CD14-positive monocyte (primary cell): ENCODE results near the gene ANP32A. TPM values are rescaled to one million over a fixed set of nuclear protein-coding genes. Genes with fewer than 3 reads are reported as not detected.

ENCODE experiments used
- DNase-seq, 3 donors: peaks; one replicate each; pipeline ENCODE4 v3.0.0-alpha.2; 2011 to 2022
- H2AFZ ChIP-seq: 2 replicates; pipeline ENCODE4 v1.6.0; 2012; ENCODE audit warnings: mild to moderate bottlenecking, low read depth, low read length, inconsistent platforms; ENCODE audit not compliant: insufficient read depth, poor library complexity, severe bottlenecking
- H3K27ac ChIP-seq, 2 donors: 1 replicate in 1 of 2; 2 replicates in 1 of 2; pipeline ENCODE4 v1.5.1; 2012 to 2013; ENCODE audit warnings: low read length in 2 of 2, control low read depth in 1 of 2, inconsistent platforms in 1 of 2, low read depth in 1 of 2, mild to moderate bottlenecking in 1 of 2
- H3K27me3 ChIP-seq, 2 donors: one replicate each; pipeline versions ENCODE4 v1.6.0 to v1.6.1; 2011 to 2013; ENCODE audit warnings: low read length in 2 of 2; ENCODE audit not compliant: control insufficient read depth in 2 of 2, insufficient read depth in 2 of 2
- H3K36me3 ChIP-seq, 2 donors: replicated peaks in 1 of 2; 1 replicate in 1 of 2; 2 replicates in 1 of 2; pipeline versions ENCODE4 v1.5.1 to v1.6.1; 2012 to 2013; ENCODE audit warnings: low read length in 2 of 2, control low read depth in 1 of 2, inconsistent platforms in 1 of 2, mild to moderate bottlenecking in 1 of 2; ENCODE audit not compliant: insufficient read depth in 2 of 2, control insufficient read depth in 1 of 2
- H3K4me1 ChIP-seq, 2 donors: 1 replicate in 1 of 2; 2 replicates in 1 of 2; pipeline versions ENCODE4 v1.5.1 to v1.6.1; 2012 to 2013; ENCODE audit warnings: low read length in 2 of 2, control low read depth in 1 of 2, inconsistent platforms in 1 of 2, mild to moderate bottlenecking in 1 of 2, moderate library complexity in 1 of 2; ENCODE audit not compliant: insufficient read depth in 2 of 2, control insufficient read depth in 1 of 2
- H3K4me2 ChIP-seq: replicated peaks from 2 replicates; pipeline ENCODE3; 2012; ENCODE audit warnings: low read length, moderate library complexity, mild to moderate bottlenecking; ENCODE audit not compliant: poor library complexity, severe bottlenecking; ENCODE audit errors: extremely low read depth
- H3K4me3 ChIP-seq, 3 experiments: fragments of 200-600 bp in 1 of 3; sonication (generic) in 1 of 3; replicated peaks in 1 of 3; 1 replicate in 2 of 3; 2 replicates in 1 of 3; pipeline ENCODE4 v1.5.1; 2011 to 2013; ENCODE audit warnings: low read length in 3 of 3, mild to moderate bottlenecking in 3 of 3, control low read depth in 2 of 3, low read depth in 2 of 3, inconsistent platforms in 1 of 3, moderate library complexity in 1 of 3
- H3K79me2 ChIP-seq: 2 replicates; pipeline ENCODE4 v1.6.0; 2012; ENCODE audit warnings: mild to moderate bottlenecking, control low read depth, inconsistent platforms, low read length, moderate library complexity; ENCODE audit not compliant: insufficient read depth
- H3K9ac ChIP-seq: 2 replicates; pipeline ENCODE4 v1.6.0; 2017; ENCODE audit warnings: low read length, mild to moderate bottlenecking; ENCODE audit not compliant: insufficient read depth, poor library complexity, severe bottlenecking
- H3K9me3 ChIP-seq, 2 donors: replicated peaks in 1 of 2; 1 replicate in 1 of 2; 2 replicates in 1 of 2; pipeline versions ENCODE4 v1.5.1 to v1.6.1; 2012 to 2013; ENCODE audit warnings: low read length in 2 of 2, control low read depth in 1 of 2; ENCODE audit not compliant: control insufficient read depth in 1 of 2, insufficient read depth in 1 of 2
- H4K20me1 ChIP-seq: 2 replicates; pipeline ENCODE4 v1.6.0; 2012; ENCODE audit warnings: mild to moderate bottlenecking, low read length, control low read depth, moderate library complexity; ENCODE audit not compliant: insufficient read depth
- H3K27ac Mint-ChIP-seq, 7 donors: one replicate each; pipeline ENCODE4 v1.8.0; 2020; ENCODE audit warnings: mild to moderate bottlenecking in 7 of 7, mixed read lengths in 7 of 7, moderate library complexity in 6 of 7, inconsistent platforms in 2 of 7
- H3K27me3 Mint-ChIP-seq, 3 donors: one replicate each; pipeline ENCODE4 v1.8.0; 2021 to 2022; ENCODE audit warnings: low read depth in 3 of 3, mild to moderate bottlenecking in 3 of 3, mixed read lengths in 3 of 3, moderate library complexity in 3 of 3, inconsistent platforms in 1 of 3
- H3K36me3 Mint-ChIP-seq, 2 donors: one replicate each; pipeline ENCODE4 v1.8.0; 2020; ENCODE audit warnings: mixed read lengths in 2 of 2, inconsistent platforms in 1 of 2, mild to moderate bottlenecking in 1 of 2
- H3K4me1 Mint-ChIP-seq: one replicate; pipeline ENCODE4 v1.8.0; 2020; ENCODE audit warnings: mild to moderate bottlenecking, mixed read lengths
- H3K4me3 Mint-ChIP-seq, 2 donors: one replicate each; pipeline ENCODE4 v1.8.0; 2020; ENCODE audit warnings: mild to moderate bottlenecking in 2 of 2, mixed read lengths in 2 of 2, moderate library complexity in 1 of 2
- H3K9me3 Mint-ChIP-seq, 7 donors: one replicate each; pipeline ENCODE4 v1.8.0; 2020 to 2022; ENCODE audit warnings: mixed read lengths in 7 of 7, mild to moderate bottlenecking in 6 of 7, moderate library complexity in 6 of 7, inconsistent platforms in 2 of 7
- CTCF ChIP-seq: fragments of 200-600 bp; IDR thresholded peaks from one replicate; pipeline ENCODE4 v1.8.0; 2022; ENCODE audit warnings: antibody characterized with exemption, mild to moderate bottlenecking
- WGBS: methylation state at CpG from one replicate; pipeline ENCODE4 v1.1.5; 2013; ENCODE audit warnings: missing lambda C conversion rate; ENCODE audit not compliant: insufficient coverage; 5-methylcytosine and 5-hydroxymethylcytosine counted together
- intact Hi-C, 2 donors: fragments of 100-400 bp; cut with micrococcal nuclease; formaldehyde crosslinking; loops; one replicate each; pipeline versions ENCODE4 v1.15.0 to v1.15.1; 2023
- polyA plus RNA-seq, 3 donors: library from polyadenylated mRNA; depleted of rRNA in 1 of 3; unstranded in 2 of 3; stranded (reverse) in 1 of 3; fragments of 300-500 nt in 2 of 3; fragments of >200 nt in 1 of 3; fragmentation: Illumina TruSeq in 2 of 3; gene quantifications; 1 replicate in 2 of 3; 2 replicates in 1 of 3; pipeline ENCODE4 v1.2.3, GENCODE V29; 2012 to 2021

Gene ANP32A
- polyA plus RNA-seq, 3 donors, result 75.4 to 98.8 (median 86.8) TPM

- H3K36me3 ChIP-seq, result no peaks in the 10 kb centered on the region
- intact Hi-C loops, result loop anchor here (5.0 to 10.0 kb wide), 2 partner anchors 36 to 1947 kb away; partner anchors contain the start of gene UACA (in 1 of the 2)
- WGBS, result 0% methylated on average over 58 of the region's 75 CpGs
These were observed 2.5 kb downstream of the ANP32A start for GRCh38 chr15:68818066-68818768.

More at GRCh38 chr15:68818066-68818768, 2.5 kb downstream of the ANP32A start:
- peaks cover 41% of the 10 kb centered on the region for H4K20me1 ChIP-seq
- Mint-ChIP-seq H3K4me1 (peaks cover 48% of the 10 kb centered on the region), H3K27me3 (peaks cover 0 to 2% (median 1%) of the 10 kb centered on the region in 3 donors), H3K4me3 (peak overlapping the region; percentile 53 to 99), H3K36me3 (peaks cover 0 to 5% of the 10 kb centered on the region in 2 donors), H3K9me3 (peaks cover 0 to 2% (median 0%) of the 10 kb centered on the region in 7 donors), H3K27ac (peak overlapping the region in 6 of 7 donors; percentile 2 to 66 (median 44))
- H3K4me1 ChIP-seq, result peaks cover 41 to 58% of the 10 kb centered on the region in 2 donors
- peak overlapping the region; percentile 96 to 97 for H3K27ac ChIP-seq
- peaks cover 100% of the 10 kb centered on the region for H3K79me2 ChIP-seq
- TF ChIP-seq CTCF, result no peak
- peak in 2 of 3 donors; percentile 48 to 49 for DNase-seq
- H3K9me3 ChIP-seq, result no peaks in the 10 kb centered on the region
- peak overlapping the region; percentile 100 for H3K4me2 ChIP-seq
- H3K9ac ChIP-seq, result peak overlapping the region; percentile 97
- H2AFZ ChIP-seq, result peak overlapping the region; percentile 76
- H3K4me3 ChIP-seq, result peak overlapping the region; percentile 92 to 98 (median 96)
- no peaks in the 10 kb centered on the region for H3K27me3 ChIP-seq
